Adrenal gland (tissue), 5 donors: ENCODE data around the gene CRNKL1.

Experiments used
- POLR2A ChIP-seq, 2 donors: fragments of 450-650 bp; IDR thresholded peaks; one replicate each; pipeline ENCODE4 v1.6.1; 2017; ENCODE audit warnings: antibody characterized with exemption in 2 of 2, mild to moderate bottlenecking in 2 of 2, moderate library complexity in 1 of 2
- TF ChIP-seq, protein P1 (sequence below), 6 experiments: fragments of 450-650 bp in 4 of 6; fragments of 200-600 bp in 2 of 6; sonication (generic) in 1 of 6; IDR thresholded peaks; 1 replicate in 5 of 6; 2 replicates in 1 of 6; pipeline versions ENCODE4 v1.5.1 to v1.8.0; 2016 to 2021; ENCODE audit warnings: antibody characterized with exemption in 6 of 6, mild to moderate bottlenecking in 2 of 6, moderate library complexity in 1 of 6
- donor health status: DM: no; HTN: no; CAD: no.

GRCh38 chr20:20024942-20025341 is 27.3 kb downstream of the CRNKL1 start:
- no peak for TF ChIP-seq POLR2A (IDR thresholded peaks at IDR 0.05)
- TF ChIP-seq, protein P1, sequence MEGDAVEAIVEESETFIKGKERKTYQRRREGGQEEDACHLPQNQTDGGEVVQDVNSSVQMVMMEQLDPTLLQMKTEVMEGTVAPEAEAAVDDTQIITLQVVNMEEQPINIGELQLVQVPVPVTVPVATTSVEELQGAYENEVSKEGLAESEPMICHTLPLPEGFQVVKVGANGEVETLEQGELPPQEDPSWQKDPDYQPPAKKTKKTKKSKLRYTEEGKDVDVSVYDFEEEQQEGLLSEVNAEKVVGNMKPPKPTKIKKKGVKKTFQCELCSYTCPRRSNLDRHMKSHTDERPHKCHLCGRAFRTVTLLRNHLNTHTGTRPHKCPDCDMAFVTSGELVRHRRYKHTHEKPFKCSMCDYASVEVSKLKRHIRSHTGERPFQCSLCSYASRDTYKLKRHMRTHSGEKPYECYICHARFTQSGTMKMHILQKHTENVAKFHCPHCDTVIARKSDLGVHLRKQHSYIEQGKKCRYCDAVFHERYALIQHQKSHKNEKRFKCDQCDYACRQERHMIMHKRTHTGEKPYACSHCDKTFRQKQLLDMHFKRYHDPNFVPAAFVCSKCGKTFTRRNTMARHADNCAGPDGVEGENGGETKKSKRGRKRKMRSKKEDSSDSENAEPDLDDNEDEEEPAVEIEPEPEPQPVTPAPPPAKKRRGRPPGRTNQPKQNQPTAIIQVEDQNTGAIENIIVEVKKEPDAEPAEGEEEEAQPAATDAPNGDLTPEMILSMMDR (IDR thresholded peaks at IDR 0.05) = no peak
